HG03432 (cell line): ENCODE data around the gene PLXNA4.

Experiments
- ATAC-seq: cut with Tn5 transposase; IDR thresholded peaks from one replicate; pipeline ENCODE4 v1.9.1; 2021; ENCODE audit warnings: mild to moderate bottlenecking, moderate library complexity; ENCODE audit not compliant: unreplicated experiment

Gene PLXNA4

GRCh38 chr7:132476541-132476940 lies 99.7 kb downstream of the PLXNA4 start:
- ATAC-seq: no peak

GRCh38 chr7:132475669-132476116 lies 100.6 kb downstream of the PLXNA4 start:
- no peak for ATAC-seq

DNA sequence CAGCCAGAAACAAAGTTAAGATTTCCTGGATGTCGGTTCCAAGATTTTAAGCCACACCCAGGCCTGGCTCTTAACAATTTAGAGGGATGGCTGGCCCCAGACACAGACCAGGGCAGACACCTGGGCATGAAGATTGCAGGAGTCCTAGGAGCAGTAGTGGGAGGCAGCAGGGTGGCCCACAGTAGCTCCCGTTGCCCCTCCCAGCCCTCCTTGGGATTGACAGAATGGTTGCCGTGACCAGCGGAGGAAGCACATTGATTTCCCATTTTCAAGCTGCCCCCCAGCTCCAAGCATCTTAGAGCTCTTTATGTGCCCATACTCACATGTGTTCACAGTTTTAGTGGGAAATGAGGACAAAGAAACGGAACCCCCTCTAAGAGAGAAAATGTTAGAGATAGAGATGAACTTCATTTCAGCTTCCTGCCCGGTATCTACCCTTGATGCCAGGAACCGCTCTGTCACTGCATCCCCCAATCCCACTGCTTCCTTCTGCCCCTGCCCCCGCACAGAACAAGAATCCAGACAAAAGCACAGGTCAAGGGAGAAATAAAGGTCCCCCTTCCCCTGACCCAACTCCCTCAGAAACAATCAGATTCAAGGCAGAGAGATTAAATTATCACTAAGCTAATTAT lies 101.1 kb downstream of the PLXNA4 start:
- no peak for ATAC-seq

GRCh38 chr7:132472463-132473120 lies 103.7 kb downstream of the PLXNA4 start:
- no peak for ATAC-seq

DNA sequence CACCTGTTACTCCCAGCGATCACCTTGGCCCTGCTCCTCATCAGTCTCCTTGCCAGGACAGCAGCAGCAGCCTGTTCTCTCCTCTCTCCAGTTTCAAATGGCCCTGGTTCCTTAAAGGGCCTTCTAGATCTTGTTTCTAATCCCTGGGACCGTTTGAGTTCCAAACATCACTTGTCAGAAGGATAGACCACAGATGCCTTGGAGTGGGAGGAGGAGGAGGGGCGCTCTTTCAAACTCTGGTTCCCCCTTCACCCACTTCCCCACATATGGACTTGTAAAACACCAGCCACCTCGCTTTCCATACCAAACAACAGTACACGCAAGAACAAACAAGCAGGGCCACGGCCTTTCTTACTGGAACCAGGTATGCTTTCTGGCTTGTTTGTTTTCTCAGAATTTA lies 104.8 kb downstream of the PLXNA4 start:
- ATAC-seq: no peak

GRCh38 chr7:132469681-132470080 lies 106.6 kb downstream of the PLXNA4 start:
- no peak for ATAC-seq

DNA sequence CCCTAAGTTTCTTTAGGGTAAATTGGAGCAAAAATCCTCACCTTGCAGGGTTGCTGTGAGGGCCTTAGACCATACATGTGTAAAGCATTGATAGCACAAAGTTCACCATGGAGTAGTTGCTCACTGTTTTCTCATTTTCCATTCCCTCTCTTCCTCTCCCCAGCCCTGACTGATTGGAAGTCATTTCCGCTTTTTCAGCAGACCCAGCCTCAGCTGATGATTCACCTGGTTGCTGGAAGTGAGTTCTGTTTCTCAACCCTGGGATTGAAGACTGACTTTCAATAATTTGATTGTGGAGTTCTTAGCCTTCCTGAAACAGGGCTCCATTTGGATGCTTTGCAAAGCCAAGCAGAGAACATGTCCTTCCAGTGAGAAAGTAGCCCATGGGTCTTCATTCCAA lies 107.0 kb downstream of the PLXNA4 start:
- no peak for ATAC-seq

- no peak for ATAC-seq
Measured at GRCh38 chr7:132466367-132466766, 109.9 kb downstream of the PLXNA4 start.

DNA sequence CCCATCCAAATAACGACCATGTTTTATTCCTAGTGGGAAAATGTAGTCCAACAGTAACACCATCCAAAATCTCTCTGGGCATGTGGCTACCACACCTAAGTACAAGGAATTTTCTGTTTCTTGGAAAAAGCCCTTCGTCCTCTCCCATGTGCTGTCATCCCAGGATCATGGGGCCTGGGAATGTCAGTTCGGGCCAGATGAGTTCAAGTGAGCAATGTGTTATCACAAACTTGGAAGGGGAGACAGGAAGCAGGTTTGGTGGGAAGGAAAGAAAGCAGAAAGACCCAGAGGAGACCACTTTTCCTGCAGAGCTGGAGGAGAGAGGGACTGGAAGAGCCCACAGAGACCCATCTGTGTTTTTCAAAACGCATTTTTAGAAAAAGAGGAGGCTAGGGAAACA lies 110.8 kb downstream of the PLXNA4 start:
- ATAC-seq: no peak

DNA sequence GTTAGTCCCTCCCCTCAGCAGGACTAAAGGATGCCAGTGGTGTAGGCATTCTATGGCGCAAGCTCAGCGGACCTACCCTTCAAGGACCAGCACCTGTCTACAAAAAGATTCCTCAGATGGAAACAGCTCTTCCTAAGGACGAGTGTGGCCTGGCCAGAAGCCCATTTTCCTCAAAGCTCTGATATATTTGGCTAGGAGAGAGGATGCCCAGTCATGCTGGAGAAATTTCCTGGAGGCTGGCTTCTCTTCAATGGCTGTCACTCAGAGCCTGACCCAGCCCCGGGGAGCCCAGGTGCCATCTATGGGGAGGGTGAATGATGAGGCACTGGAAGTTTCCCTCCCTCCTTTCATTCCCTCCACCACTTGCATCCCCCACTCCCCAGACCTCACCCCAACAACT lies 111.5 kb downstream of the PLXNA4 start:
- no peak for ATAC-seq

GRCh38 chr7:132463922-132464321 lies 112.3 kb downstream of the PLXNA4 start:
- no peak for ATAC-seq

GRCh38 chr7:132462478-132462877 lies 113.8 kb downstream of the PLXNA4 start:
- no peak for ATAC-seq

DNA sequence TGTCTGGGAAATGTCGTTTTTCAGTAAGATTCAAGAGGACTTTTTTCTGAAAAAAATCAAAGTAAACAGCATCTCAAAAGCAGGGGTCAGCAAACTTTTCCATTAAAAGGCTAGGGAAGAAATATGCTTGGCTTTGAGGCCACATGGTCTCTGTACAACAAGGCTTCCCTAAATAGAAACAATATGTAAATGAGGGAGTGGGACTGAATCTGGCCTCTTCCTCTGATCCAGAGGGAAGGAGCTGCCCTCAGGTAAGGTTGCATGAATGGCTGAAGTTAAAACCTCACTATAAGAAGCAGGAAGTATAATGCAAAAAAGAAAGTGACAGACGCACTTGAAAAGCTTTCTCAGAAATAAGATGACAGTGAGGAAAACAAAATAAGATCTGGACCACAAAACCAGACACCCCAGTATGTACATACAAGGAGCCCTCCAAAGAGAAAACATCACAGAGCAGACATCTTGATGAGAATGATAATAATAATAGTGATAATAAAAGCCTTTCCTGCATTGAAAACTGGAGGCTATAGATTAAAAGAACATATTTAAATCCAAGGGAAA lies 115.2 kb downstream of the PLXNA4 start:
- ATAC-seq: no peak

DNA sequence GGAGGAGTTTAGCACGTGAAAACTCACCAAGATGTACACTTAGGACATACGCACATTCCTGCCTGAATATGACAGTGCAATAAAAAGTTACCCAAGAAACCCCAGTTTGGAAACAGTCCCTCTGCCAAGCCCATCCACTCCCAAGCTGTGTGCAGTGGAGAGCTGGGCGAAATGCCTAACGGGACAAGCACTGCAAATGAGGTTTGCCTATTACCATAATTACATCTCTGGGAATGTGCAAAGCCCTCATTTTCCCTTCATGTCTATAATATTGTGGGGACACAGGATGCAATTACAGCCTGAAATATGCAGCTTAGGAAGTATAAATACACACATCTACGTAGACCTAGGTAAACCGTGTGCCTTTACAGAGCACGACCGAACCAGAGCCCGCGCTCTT lies 117.5 kb downstream of the PLXNA4 start:
- no peak for ATAC-seq

GRCh38 chr7:132457658-132458057 lies 118.6 kb downstream of the PLXNA4 start:
- no peak for ATAC-seq

DNA sequence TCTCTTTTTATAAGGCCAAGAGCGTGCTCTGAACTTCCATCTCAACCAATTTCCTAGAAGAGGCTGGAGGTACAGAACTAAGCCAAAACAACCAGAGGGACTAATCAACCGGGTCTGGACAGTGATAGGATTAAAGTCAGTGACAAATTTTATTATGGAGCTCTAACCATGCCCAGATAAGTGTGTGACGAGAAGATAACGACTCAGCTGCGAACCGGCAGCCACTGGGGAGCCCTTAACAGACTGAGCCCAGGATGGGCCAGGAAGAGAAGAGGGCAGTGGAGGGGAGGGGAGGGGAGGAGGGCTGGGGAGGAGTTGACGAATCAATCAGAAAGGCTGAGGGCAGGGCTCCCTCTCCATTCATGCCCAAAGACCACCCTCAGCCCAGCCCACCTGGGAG lies 119.9 kb downstream of the PLXNA4 start:
- ATAC-seq: no peak

DNA sequence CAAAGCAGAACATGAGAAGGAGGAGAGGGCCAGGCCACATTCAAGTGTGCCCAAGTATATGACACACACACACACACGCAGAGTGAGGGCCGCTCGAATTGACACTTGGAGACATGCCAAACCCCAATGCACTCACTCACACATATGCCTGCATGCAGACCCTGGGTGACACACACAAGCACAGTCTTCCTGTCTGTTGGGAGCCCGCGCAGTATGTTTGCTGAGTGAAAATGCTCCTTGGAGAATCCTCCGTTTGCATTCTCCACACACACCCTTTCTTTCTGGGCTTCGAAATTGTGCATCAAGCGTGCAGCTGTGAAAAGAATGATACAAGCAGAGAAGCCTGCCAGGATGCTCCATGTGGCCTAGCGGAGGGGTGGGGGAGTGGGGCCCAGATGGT lies 120.9 kb downstream of the PLXNA4 start:
- ATAC-seq: no peak

DNA sequence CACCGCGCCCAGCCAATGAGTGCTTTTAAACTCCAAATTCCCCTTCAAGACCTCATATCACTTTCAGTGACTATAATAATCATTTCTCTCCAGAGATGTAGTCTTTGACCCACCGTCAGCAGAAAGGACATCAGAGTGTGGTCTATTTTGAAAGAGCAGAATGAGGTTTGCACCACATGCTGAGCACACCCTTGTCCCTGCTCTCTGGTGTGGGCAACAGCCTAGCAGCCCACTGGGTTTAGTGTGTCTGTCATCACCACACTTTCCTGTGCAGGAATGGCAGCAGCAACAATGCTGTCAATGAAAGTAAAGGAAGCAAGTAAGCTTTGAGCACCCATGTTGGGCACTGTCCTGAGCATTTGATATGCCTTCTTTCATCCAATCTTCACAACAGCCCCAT lies 122.4 kb downstream of the PLXNA4 start:
- ATAC-seq: no peak

DNA sequence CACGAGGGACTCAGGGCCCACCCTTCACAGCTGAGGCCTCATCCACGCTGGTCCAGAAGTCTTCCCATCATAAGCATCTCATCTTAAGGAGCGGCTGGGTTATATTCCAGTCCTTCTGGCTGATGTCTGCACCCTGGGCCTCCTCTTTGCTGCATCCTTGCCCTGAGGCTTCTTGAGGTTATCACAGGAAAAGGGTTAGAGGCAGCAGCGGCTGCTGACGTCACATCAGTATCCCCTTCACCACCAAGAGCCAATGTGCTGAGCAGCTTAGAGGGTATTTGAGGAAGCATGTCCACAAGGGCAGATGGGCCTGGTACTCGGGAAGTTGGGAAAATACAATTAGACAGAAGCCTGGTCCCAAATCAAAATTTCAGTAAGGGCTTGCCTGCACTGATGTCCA lies 125.1 kb downstream of the PLXNA4 start:
- ATAC-seq: no peak

DNA sequence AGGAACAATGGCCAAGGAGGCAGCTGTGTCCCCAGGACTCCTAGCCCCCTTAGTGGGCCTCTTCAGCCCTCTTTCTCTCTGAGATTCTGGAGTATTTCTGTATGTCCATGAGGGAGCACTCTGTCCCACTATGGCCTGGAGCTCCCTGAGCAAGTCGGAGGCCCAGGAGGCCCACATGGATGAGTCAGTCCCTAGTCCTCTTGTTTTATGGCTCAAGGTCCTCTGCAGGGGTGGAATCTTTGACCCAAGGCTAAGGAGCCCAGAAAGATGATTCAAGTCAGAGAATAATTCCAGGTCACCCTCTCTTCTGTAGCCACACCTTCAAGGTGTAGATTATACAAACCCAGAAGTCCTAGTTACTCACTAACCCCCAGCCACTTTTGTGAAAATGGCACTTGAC lies 125.6 kb downstream of the PLXNA4 start:
- no peak for ATAC-seq

- no peak for ATAC-seq
Measured at GRCh38 chr7:132450188-132450587, 126.1 kb downstream of the PLXNA4 start.

DNA sequence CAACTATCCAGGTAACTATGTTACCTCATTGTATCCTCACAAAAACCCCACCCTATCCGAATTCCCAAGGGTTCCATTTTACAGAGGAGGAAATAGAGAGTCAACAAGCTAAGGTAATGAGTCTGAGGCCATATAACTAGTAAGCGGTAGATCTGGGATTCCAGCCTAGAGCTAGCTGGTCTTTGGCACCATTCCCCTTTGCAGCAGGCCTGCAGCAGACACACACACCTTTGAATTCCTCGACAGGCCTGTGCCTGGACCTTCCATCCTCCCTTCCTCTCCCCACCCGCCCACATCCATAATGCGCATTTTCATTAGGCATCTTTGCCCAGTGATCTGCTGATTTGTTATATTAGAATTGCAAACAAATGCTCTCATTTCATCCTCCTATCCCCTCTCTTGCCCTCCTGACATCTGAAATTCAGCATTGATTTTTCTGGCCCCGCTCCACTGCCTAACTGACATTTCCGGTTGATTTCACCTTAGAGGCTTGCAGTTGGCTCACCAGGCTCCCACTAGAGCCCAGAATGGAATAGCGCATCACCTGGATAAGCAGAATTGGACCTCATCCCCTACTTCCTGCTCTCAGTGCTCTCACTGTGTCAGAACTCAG lies 129.5 kb downstream of the PLXNA4 start:
- ATAC-seq: no peak
